Adrenal gland (tissue), 12 donors: Measurements from ENCODE around the gene SRGAP3. TPM values are rescaled to one million over a fixed set of nuclear protein-coding genes. Genes with fewer than 3 reads are reported as not detected.

Source experiments
- DNase-seq, 7 donors: peaks; one replicate each; pipeline ENCODE4 v3.0.0-alpha.2; 2019 to 2020
- H3K27ac ChIP-seq, 5 donors: fragments of 200-600 bp; sonication (generic) in 4 of 5; 1 replicate in 3 of 5; 2 replicates in 2 of 5; pipeline versions ENCODE4 v1.5.1 to v1.8.0; 2016 to 2020; ENCODE audit warnings: mild to moderate bottlenecking in 1 of 5
- H3K27me3 ChIP-seq: fragments of 200-600 bp; 2 replicates; pipeline ENCODE4 v1.8.0; 2021
- H3K36me3 ChIP-seq, 2 donors: fragments of 200-600 bp; replicated peaks in 1 of 2; 1 replicate in 1 of 2; 2 replicates in 1 of 2; pipeline versions ENCODE4 v1.5.1 to v1.8.0; 2018 to 2022
- H3K4me1 ChIP-seq, 2 donors: fragments of 200-600 bp; replicated peaks in 1 of 2; 1 replicate in 1 of 2; 2 replicates in 1 of 2; pipeline versions ENCODE4 v1.5.1 to v1.8.0; 2018 to 2021
- H3K4me3 ChIP-seq, 4 donors: fragments of 200-600 bp; sonication (generic) in 3 of 4; one replicate each; pipeline ENCODE4 v1.5.1; 2016 to 2018
- H3K9me3 ChIP-seq, 3 donors: fragments of 200-600 bp; sonication (generic) in 1 of 3; replicated peaks in 1 of 3; 1 replicate in 2 of 3; 2 replicates in 1 of 3; pipeline versions ENCODE4 v1.5.1 to v1.8.0; 2016 to 2021
- POLR2A ChIP-seq, 2 donors: fragments of 450-650 bp; IDR thresholded peaks; one replicate each; pipeline ENCODE4 v1.6.1; 2017; ENCODE audit warnings: antibody characterized with exemption in 2 of 2, mild to moderate bottlenecking in 2 of 2, moderate library complexity in 1 of 2
- whole genome bisulfite sequencing, 4 donors: extraction: QIAGEN DNeasy Blood & Tissue Kit in 2 of 4; methylation state at CpG; one replicate each; pipeline versions ENCODE4 v1.1.5 to v1.1.7; 2013 to 2017; 5-methylcytosine and 5-hydroxymethylcytosine counted together
- intact Hi-C, 2 donors: fragments of 100-400 bp; cut with DNase I; formaldehyde crosslinking; loops; one replicate each; pipeline versions ENCODE4 v1.14.1 to v1.15.0; 2022 to 2023
- polyA plus RNA-seq, 3 donors: library from polyadenylated mRNA; stranded (reverse); fragments of 200-250 nt in 2 of 3; fragments of 350-450 nt in 1 of 3; fragmentation: Illumina TruSeq in 1 of 3; extraction: RNeasy Lipid Tissue Mini Kit (QIAGEN cat#74804) in 1 of 3; gene quantifications; one replicate each; pipeline ENCODE4 v1.2.3, GENCODE V29; 2013 to 2014
- total RNA-seq, 9 donors: library from RNA; depleted of rRNA in 4 of 9; stranded (reverse); fragments of >200 nt in 4 of 9; fragments of 120-200 nt in 1 of 9; fragmentation: NEBNext Ultra II Directional in 1 of 9; extraction: Animal tissue kit (Norgen Biotek cat#: 25700) in 1 of 9; gene quantifications; one replicate each; pipeline versions ENCODE4 v1.1.0 to v1.2.4, GENCODE V29; 2013 to 2023
- TF ChIP-seq, protein P1 (sequence below), 6 experiments: fragments of 450-650 bp in 4 of 6; fragments of 200-600 bp in 2 of 6; sonication (generic) in 1 of 6; IDR thresholded peaks; 1 replicate in 5 of 6; 2 replicates in 1 of 6; pipeline versions ENCODE4 v1.5.1 to v1.8.0; 2016 to 2021; ENCODE audit warnings: antibody characterized with exemption in 6 of 6, mild to moderate bottlenecking in 2 of 6, moderate library complexity in 1 of 6
- donor health status: healthy with polysubstance abuse.
- donor health status: Bipolar disorder and iron deficiency.
- donor health status: DM: yes; HTN: yes; CAD: no.
- donor health status: DM: no; HTN: no; CAD: no.
- donor health status: DM: no; HTN: no; CAD: no.
- donor health status: DM: yes; HTN: yes; CAD: no.

Gene SRGAP3
- total and polyA plus RNA-seq, 12 donors = 3.3 to 35.0 (median 17.8) TPM

DNA sequence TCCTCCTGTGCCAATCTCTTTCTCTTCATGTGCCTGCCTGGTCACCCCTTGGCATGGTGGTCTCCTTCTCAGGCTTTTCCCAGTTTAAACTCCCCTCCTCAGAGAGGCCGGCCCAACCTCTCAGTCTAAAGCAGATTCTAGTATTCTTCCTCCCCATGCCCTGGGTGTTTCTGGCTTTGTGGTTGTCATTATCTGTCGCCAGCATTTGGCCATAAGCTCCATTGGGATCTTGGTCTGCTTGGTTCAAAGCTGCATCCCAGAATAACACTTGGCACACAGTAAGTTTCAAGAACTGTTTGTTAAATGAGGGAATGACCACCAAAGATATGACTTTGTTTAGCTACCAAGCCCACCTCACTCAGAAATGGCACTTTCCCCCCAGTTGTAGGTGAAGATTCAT, 275.0 kb downstream of the SRGAP3 start:
- Histone ChIP-seq H3K9me3 (no peaks in the 10 kb centered on the region), H3K4me3 (no peak overlapping the region), H3K36me3 (no peaks in the 10 kb centered on the region), H3K27me3 (no peaks in the 10 kb centered on the region), H3K4me1 (no peaks in the 10 kb centered on the region), H3K27ac (no peak overlapping the region)
- 86 to 91% (median 89%) methylated on average over 2 of the region's 2 CpGs for WGBS, 4 donors
- TF ChIP-seq, protein P1, sequence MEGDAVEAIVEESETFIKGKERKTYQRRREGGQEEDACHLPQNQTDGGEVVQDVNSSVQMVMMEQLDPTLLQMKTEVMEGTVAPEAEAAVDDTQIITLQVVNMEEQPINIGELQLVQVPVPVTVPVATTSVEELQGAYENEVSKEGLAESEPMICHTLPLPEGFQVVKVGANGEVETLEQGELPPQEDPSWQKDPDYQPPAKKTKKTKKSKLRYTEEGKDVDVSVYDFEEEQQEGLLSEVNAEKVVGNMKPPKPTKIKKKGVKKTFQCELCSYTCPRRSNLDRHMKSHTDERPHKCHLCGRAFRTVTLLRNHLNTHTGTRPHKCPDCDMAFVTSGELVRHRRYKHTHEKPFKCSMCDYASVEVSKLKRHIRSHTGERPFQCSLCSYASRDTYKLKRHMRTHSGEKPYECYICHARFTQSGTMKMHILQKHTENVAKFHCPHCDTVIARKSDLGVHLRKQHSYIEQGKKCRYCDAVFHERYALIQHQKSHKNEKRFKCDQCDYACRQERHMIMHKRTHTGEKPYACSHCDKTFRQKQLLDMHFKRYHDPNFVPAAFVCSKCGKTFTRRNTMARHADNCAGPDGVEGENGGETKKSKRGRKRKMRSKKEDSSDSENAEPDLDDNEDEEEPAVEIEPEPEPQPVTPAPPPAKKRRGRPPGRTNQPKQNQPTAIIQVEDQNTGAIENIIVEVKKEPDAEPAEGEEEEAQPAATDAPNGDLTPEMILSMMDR (IDR thresholded peaks at IDR 0.05) = no peak
- no peak for TF ChIP-seq POLR2A (IDR thresholded peaks at IDR 0.05)
- DNase-seq = no peak
- intact Hi-C loops = loop anchor here (5.0 kb wide), 2 partner anchors 93 to 328 kb away; no protein-coding TSS in a partner anchor

DNA sequence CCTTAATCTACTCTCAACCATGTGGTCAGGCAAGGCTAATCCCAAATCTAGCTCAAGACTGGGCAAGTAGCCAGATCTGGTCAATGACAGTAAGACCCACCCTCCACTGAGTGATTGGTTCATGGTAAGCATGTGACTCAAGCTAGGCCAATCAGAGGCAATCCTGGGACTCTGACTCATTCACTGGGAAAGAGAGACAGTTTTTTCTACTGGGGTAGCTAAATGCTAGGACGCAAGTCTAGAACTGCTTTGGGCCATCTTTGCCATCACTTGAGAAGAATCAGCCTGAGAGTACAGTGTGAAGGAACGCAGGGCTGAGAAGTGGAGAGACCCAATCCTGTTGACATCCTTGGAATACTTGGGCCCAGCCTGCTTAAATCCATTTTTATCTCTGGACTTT, 276.8 kb downstream of the SRGAP3 start:
- no peaks in the 10 kb centered on the region for H3K36me3 ChIP-seq
- DNase-seq = peak in 4 of 7 donors; percentile 33 to 62 (median 44)
- H3K27ac ChIP-seq = no peak overlapping the region
- intact Hi-C loops = loop anchor here (5.0 kb wide), 2 partner anchors 95 to 330 kb away; no protein-coding TSS in a partner anchor
- no peaks in the 10 kb centered on the region for H3K27me3 ChIP-seq
- no peak overlapping the region for H3K4me3 ChIP-seq
- no peaks in the 10 kb centered on the region for H3K4me1 ChIP-seq
- no peaks in the 10 kb centered on the region for H3K9me3 ChIP-seq
- TF ChIP-seq, protein P1 (IDR thresholded peaks at IDR 0.05) = no peak
- TF ChIP-seq POLR2A (IDR thresholded peaks at IDR 0.05) = no peak
- 83 to 90% (median 87%) methylated on average over 2 of the region's 2 CpGs for WGBS, 4 donors

DNA sequence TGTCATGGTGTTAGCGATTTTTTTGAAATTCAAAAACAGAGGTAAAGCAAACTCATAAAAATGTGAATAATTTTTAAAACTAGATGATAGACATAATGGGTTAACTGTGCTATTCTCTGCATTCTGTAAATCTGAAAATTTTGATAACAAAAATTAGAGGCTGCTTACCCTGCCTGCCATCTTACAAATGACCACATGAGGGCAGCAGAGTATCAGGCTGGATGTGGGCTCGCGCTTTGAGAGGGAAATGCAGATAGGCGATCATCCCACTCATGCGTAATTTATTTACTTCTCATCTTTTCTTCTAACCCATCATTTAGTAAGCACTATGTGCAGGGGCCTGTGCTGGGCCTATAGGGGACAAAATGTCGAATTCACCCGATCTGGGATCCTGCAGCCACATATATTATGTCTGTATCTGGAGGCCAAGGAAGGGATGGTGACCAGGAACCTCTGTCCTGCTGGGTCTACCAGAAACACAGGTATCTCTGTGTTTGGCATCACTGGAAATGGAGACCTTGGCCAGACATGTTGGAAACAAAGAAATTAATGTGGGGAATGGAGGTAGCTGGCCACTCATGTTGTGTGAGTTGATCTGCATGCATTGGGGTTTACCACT, 278.4 kb downstream of the SRGAP3 start:
- DNase-seq = peak; percentile 42 to 90 (median 73)
- Histone ChIP-seq H3K27me3 (no peaks in the 10 kb centered on the region), H3K27ac (no peak overlapping the region), H3K36me3 (no peaks in the 10 kb centered on the region), H3K4me3 (no peak overlapping the region), H3K4me1 (no peaks in the 10 kb centered on the region), H3K9me3 (no peaks in the 10 kb centered on the region)
- TF ChIP-seq, protein P1 (IDR thresholded peaks at IDR 0.05) = peak; percentile 96 to 100 (median 98)
- no peak for TF ChIP-seq POLR2A (IDR thresholded peaks at IDR 0.05)
- WGBS, 4 donors = 1% methylated on average over 7 of the region's 7 CpGs
- intact Hi-C loops = loop anchor here (5.0 kb wide), 2 partner anchors 96 to 331 kb away; no protein-coding TSS in a partner anchor

DNA sequence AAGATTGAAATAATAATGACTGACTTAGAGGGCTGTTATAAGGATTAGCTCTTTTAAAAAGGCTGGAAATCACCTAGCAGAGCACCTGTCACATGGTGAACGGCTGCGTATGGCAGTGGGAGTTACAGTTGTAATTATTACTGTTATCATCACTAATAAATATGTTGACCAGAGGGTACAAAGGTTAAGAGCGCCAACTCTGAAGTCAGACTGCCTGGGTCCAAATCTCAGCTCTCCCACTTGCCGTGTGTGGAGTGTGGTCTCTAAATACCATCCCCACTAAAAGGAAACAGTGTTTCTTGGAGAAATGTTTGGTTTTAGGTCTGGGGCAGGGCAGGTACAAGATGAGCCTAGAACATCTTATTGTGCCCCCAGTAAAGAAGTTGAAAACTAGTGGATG, 280.2 kb downstream of the SRGAP3 start:
- intact Hi-C loops = no loop called here
- Histone ChIP-seq H3K4me1 (no peaks in the 10 kb centered on the region), H3K9me3 (no peaks in the 10 kb centered on the region), H3K4me3 (no peak overlapping the region), H3K27ac (no peak overlapping the region), H3K27me3 (no peaks in the 10 kb centered on the region), H3K36me3 (no peaks in the 10 kb centered on the region)
- no peak for DNase-seq
- no peak for TF ChIP-seq POLR2A (IDR thresholded peaks at IDR 0.05)
- TF ChIP-seq, protein P1 (IDR thresholded peaks at IDR 0.05) = no peak
- 45 to 62% (median 53%) methylated on average over 4 of the region's 4 CpGs for WGBS, 4 donors
